OCI-LY1 (cell line): ENCODE data around the gene XRN1.
A peak's percentile ranks its signal among the peaks of the same experiment; 100 is the strongest.

Experiments
- H2AFZ ChIP-seq: fragments of 200-600 bp; sonication (generic), shearing (Covaris generic); 2 replicates; pipeline ENCODE4 v1.6.0; 2014; ENCODE audit warnings: antibody characterized with exemption, mild to moderate bottlenecking, low read length
- H3F3A ChIP-seq: fragments of 200-600 bp; sonication (generic), shearing (Covaris generic); 2 replicates; pipeline ENCODE4 v1.6.0; 2014; ENCODE audit warnings: mild to moderate bottlenecking, antibody characterized with exemption, low read length, moderate library complexity; ENCODE audit not compliant: insufficient read depth
- H3K27ac ChIP-seq: fragments of 200-600 bp; sonication (generic); 2 replicates; pipeline ENCODE4 v1.5.1; 2014; ENCODE audit warnings: low read length, mixed run types, mild to moderate bottlenecking, low read depth; ENCODE audit not compliant: poor library complexity, severe bottlenecking
- H3K27me3 ChIP-seq: fragments of 200-600 bp; sonication (generic); 2 replicates; pipeline ENCODE4 v1.6.0; 2014; ENCODE audit warnings: antibody characterized with exemption, mild to moderate bottlenecking, low read length, moderate library complexity; ENCODE audit not compliant: insufficient read depth
- H3K36me3 ChIP-seq: fragments of 200-600 bp; sonication (generic); 2 replicates; pipeline ENCODE4 v1.6.1; 2014; ENCODE audit warnings: mild to moderate bottlenecking, antibody characterized with exemption, low read length, moderate library complexity, mixed read lengths; ENCODE audit not compliant: insufficient read depth
- H3K4me1 ChIP-seq: fragments of 200-600 bp; sonication (generic); 2 replicates; pipeline ENCODE4 v1.5.1; 2014; ENCODE audit warnings: mild to moderate bottlenecking, low read length, moderate library complexity; ENCODE audit not compliant: insufficient read depth, severe bottlenecking
- H3K4me2 ChIP-seq: fragments of 200-600 bp; sonication (generic), shearing (Covaris generic); 2 replicates; pipeline ENCODE4 v1.6.1; 2014; ENCODE audit warnings: low read length
- H3K4me3 ChIP-seq: fragments of 200-600 bp; sonication (generic); 2 replicates; pipeline ENCODE4 v1.5.1; 2014; ENCODE audit warnings: low read length, low read depth, mild to moderate bottlenecking, mixed read lengths; ENCODE audit not compliant: poor library complexity, severe bottlenecking
- H3K79me2 ChIP-seq: fragments of 200-600 bp; shearing (Covaris generic); 2 replicates; pipeline ENCODE4 v1.6.1; 2016; ENCODE audit warnings: mixed run types, low read length, mixed read lengths; ENCODE audit not compliant: insufficient read depth
- H3K9ac ChIP-seq: fragments of 200-600 bp; sonication (generic), shearing (Covaris generic); 2 replicates; pipeline ENCODE4 v1.6.1; 2014; ENCODE audit warnings: mild to moderate bottlenecking, low read length, mixed read lengths
- H3K9me2 ChIP-seq: fragments of 200-600 bp; sonication (generic), shearing (Covaris generic); 2 replicates; pipeline ENCODE4 v1.6.1; 2014; ENCODE audit warnings: low read depth, mild to moderate bottlenecking, low read length, mixed read lengths
- H3K9me3 ChIP-seq: fragments of 200-600 bp; shearing (Covaris generic); 2 replicates; pipeline ENCODE4 v1.6.1; 2014; ENCODE audit warnings: low read length, mixed read lengths
- H4K20me1 ChIP-seq: fragments of 200-600 bp; sonication (generic), shearing (Covaris generic); 2 replicates; pipeline ENCODE4 v1.6.0; 2016; ENCODE audit warnings: mild to moderate bottlenecking, low read length; ENCODE audit not compliant: insufficient read depth
- CTCF ChIP-seq: fragments of 200-600 bp; sonication (generic), shearing (Covaris generic); IDR thresholded peaks from 2 replicates; pipeline ENCODE4 v1.5.1; 2017; ENCODE audit warnings: mild to moderate bottlenecking, antibody characterized with exemption, low read length, moderate library complexity, mixed read lengths
- EZH2 ChIP-seq: fragments of 200-600 bp; sonication (generic), shearing (Covaris generic); IDR thresholded peaks from 2 replicates; pipeline ENCODE4 v1.8.0; 2017; ENCODE audit warnings: borderline replicate concordance, mixed run types, mild to moderate bottlenecking, antibody characterized with exemption, low read length, moderate library complexity, mixed read lengths

XRN1 gene

GRCh38 chr3:142447852-142448823 lies at the start of gene XRN1:
XRN1 (minus strand) TSS chr3:142448037; CDS start chr3:142447944, 93 bp downstream.
- no peaks in the 10 kb centered on the region for H3F3A ChIP-seq
- peak within 1 kb of the TSS; percentile 94 for H3K4me2 ChIP-seq
- H3K36me3 ChIP-seq = peaks cover 40% of the 10 kb centered on the region
- H3K4me3 ChIP-seq = peak within 1 kb of the TSS; percentile 91
- H2AFZ ChIP-seq = peak within 1 kb of the TSS; percentile 34
- H3K4me1 ChIP-seq = peaks cover 29% of the 10 kb centered on the region
- H3K9me3 ChIP-seq = 0 out of 2 replicates have a peak, but pooled peaks cover 2% of the 10 kb centered on the region
- peak within 1 kb of the TSS; percentile 76 for H3K27ac ChIP-seq
- no peaks in the 10 kb centered on the region for H3K27me3 ChIP-seq
- H3K9me2 ChIP-seq = no peaks in the 10 kb centered on the region
- H3K79me2 ChIP-seq = peaks cover 46% of the 10 kb centered on the region
- TF ChIP-seq EZH2 = no peak
- no peak for TF ChIP-seq CTCF
- peak within 1 kb of the TSS; percentile 87 for H3K9ac ChIP-seq
- H4K20me1 ChIP-seq = no peaks in the 10 kb centered on the region

- TF ChIP-seq EZH2 = no peak
- TF ChIP-seq CTCF = no peak
- peaks cover 86% of the 10 kb centered on the region for H3K36me3 ChIP-seq
These were observed 47.3 kb upstream of the XRN1 start for GRCh38 chr3:142495103-142495502.

GRCh38 chr3:142492184-142492583 lies 44.3 kb upstream of the XRN1 start:
- TF ChIP-seq EZH2 (no peak), CTCF (no peak)
- H3K9ac ChIP-seq = no peak overlapping the region
- H3K36me3 ChIP-seq = peaks cover 89% of the 10 kb centered on the region
- H3K27me3 ChIP-seq = no peaks in the 10 kb centered on the region
- H3K27ac ChIP-seq = no peak overlapping the region
- no peaks in the 10 kb centered on the region for H3K4me1 ChIP-seq
- no peak overlapping the region for H3K4me2 ChIP-seq
- H3K79me2 ChIP-seq = no peaks in the 10 kb centered on the region
- H4K20me1 ChIP-seq = no peaks in the 10 kb centered on the region
- H2AFZ ChIP-seq = no peak overlapping the region
- H3K9me3 ChIP-seq = no peaks in the 10 kb centered on the region
- H3K4me3 ChIP-seq = no peak overlapping the region
- no peaks in the 10 kb centered on the region for H3F3A ChIP-seq
- no peaks in the 10 kb centered on the region for H3K9me2 ChIP-seq

More at GRCh38 chr3:142495103-142495502, 47.3 kb upstream of the XRN1 start:
- Histone ChIP-seq H3K27me3 (no peaks in the 10 kb centered on the region), H3K4me1 (no peaks in the 10 kb centered on the region), H3K79me2 (no peaks in the 10 kb centered on the region), H4K20me1 (no peaks in the 10 kb centered on the region), H3K9me2 (no peaks in the 10 kb centered on the region), H3K4me3 (no peak overlapping the region), H3K9me3 (no peaks in the 10 kb centered on the region), H3K4me2 (no peak overlapping the region), H3F3A (no peaks in the 10 kb centered on the region), H3K27ac (no peak overlapping the region), H3K9ac (no peak overlapping the region), H2AFZ (no peak overlapping the region)
